Caco-2 (cell line): ENCODE measurements around the gene INPP5D. TPM values are rescaled to one million over a fixed set of nuclear protein-coding genes. Genes with fewer than 3 reads are reported as not detected.
"Not testable (repeated sequence)": the region's sequence is repeated elsewhere in the genome, so short reads cannot be mapped to it uniquely, and the experiment has no call there.

Source experiments
- BruUV-seq: library from RNA; stranded (reverse); fragments of 400-500 nt; replicated peaks from 2 replicates; lab custom pipeline; 2021; lab: Mats Ljungman, UMichigan
- CTCF ChIA-PET: fragments of 300-600 bp; sonication (Branson Sonifier 250); formaldehyde crosslinking; loops from one replicate; lab custom pipeline; 2022; ENCODE audit warnings: antibody characterized with exemption; lab: Charles Lee
- POLR2A ChIA-PET: fragments of 300-600 bp; sonication (Branson Sonifier 250); formaldehyde crosslinking; loops from one replicate; lab custom pipeline; 2022; ENCODE audit warnings: antibody characterized with exemption; lab: Charles Lee
- DNase-seq, 2 experiments: peaks; one replicate each; pipeline versions ENCODE4 v3.0.0 to v3.0.0-alpha.2; 2020 to 2022
- H3K27me3 ChIP-seq: replicated peaks from 2 replicates; pipeline ENCODE4 v1.6.0; 2011; ENCODE audit warnings: low read length; ENCODE audit not compliant: control insufficient read depth, insufficient read depth
- H3K36me3 ChIP-seq: 2 replicates; pipeline ENCODE4 v1.5.1; 2011; ENCODE audit warnings: low read length; ENCODE audit not compliant: control insufficient read depth, insufficient read depth
- H3K4me1 ChIP-seq: fragments of 250-450 bp; sonication (Bioruptor Pico); 2 replicates; pipeline ENCODE4 v1.5.1; 2020; ENCODE audit warnings: mild to moderate bottlenecking
- H3K4me3 ChIP-seq: 2 replicates; pipeline ENCODE4 v1.5.1; 2011; ENCODE audit warnings: low read depth, mild to moderate bottlenecking, control low read depth, low read length
- H3K9me3 ChIP-seq: fragments of 250-450 bp; sonication (Bioruptor Pico); 2 replicates; pipeline ENCODE4 v1.5.1; 2020; ENCODE audit warnings: mild to moderate bottlenecking, moderate library complexity
- H3K27ac Mint-ChIP-seq: one replicate; pipeline ENCODE4 v1.8.0; 2022; ENCODE audit warnings: mixed read lengths; ENCODE audit not compliant: unreplicated experiment
- H3K27me3 Mint-ChIP-seq: one replicate; pipeline ENCODE4 v1.8.0; 2022; ENCODE audit warnings: mixed read lengths; ENCODE audit not compliant: insufficient read depth, unreplicated experiment
- H3K36me3 Mint-ChIP-seq: one replicate; pipeline ENCODE4 v1.8.0; 2022; ENCODE audit warnings: mild to moderate bottlenecking, mixed read lengths; ENCODE audit not compliant: insufficient read depth, unreplicated experiment
- H3K4me1 Mint-ChIP-seq: one replicate; pipeline ENCODE4 v1.8.0; 2022; ENCODE audit warnings: low read depth, mixed read lengths; ENCODE audit not compliant: unreplicated experiment
- H3K4me3 Mint-ChIP-seq: one replicate; pipeline ENCODE4 v1.8.0; 2022; ENCODE audit warnings: mild to moderate bottlenecking, moderate library complexity, mixed read lengths; ENCODE audit not compliant: unreplicated experiment
- H3K9me3 Mint-ChIP-seq: one replicate; pipeline ENCODE4 v1.8.0; 2022; ENCODE audit warnings: mixed read lengths; ENCODE audit not compliant: unreplicated experiment
- intact Hi-C: fragments of 100-400 bp; cut with micrococcal nuclease; formaldehyde crosslinking; loops from one replicate; pipeline ENCODE4 v1.10.0; 2022; ENCODE audit not compliant: unreplicated experiment
- total RNA-seq: library from RNA; stranded (reverse); gene quantifications from 2 replicates; pipeline ENCODE4 v1.2.3, GENCODE V29; 2022
- TF ChIP-seq, protein P1 (sequence below), 2 experiments: fragments of 200-600 bp in 1 of 2; IDR thresholded peaks; 1 replicate in 1 of 2; 2 replicates in 1 of 2; pipeline versions ENCODE4 v1.5.1 to v1.8.0; 2011 to 2022; ENCODE audit warnings: antibody characterized with exemption in 1 of 2, control low read depth in 1 of 2, inconsistent platforms in 1 of 2, low read depth in 1 of 2, low read length in 1 of 2, mild to moderate bottlenecking in 1 of 2, moderate library complexity in 1 of 2; ENCODE audit not compliant: insufficient read depth in 1 of 2, severe bottlenecking in 1 of 2, unreplicated experiment in 1 of 2

INPP5D gene
- total RNA-seq, 1 experiment from 2014 or later = not detected

DNA sequence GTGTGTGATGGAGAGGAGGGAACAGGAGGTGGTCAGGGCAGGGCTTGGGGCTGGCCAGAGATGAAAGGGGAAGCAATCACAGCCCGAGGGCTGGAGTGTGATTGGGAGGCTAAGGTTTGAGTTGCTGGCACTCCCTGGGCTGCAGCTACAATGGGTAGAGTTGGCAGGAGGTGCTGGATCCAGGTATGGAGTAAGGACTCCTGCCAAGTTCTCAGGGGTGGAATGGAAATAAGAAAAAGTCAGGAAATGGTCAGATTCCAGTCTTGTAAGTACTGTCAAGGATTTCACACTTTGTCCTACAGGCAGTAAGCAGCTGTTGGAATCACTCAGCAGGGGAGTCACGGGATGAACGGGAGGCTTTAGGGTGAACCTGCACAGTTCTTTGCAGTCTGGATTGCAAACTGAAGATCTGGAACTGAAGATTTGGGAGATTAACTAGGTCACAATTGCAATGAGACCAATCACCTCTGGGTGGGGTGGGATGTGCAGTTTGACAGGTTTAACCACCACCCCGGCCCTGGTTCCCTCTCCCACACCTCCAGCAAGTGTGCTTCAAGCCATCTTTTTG lies 10.9 kb upstream of the INPP5D start:
- no peak for DNase-seq
- Mint-ChIP-seq H3K36me3 (no peaks in the 10 kb centered on the region), H3K9me3 (no peaks in the 10 kb centered on the region), H3K4me1 (peaks cover 8% of the 10 kb centered on the region), H3K27me3 (peaks cover 13% of the 10 kb centered on the region), H3K27ac (no peak overlapping the region), H3K4me3 (no peak overlapping the region)
- no TSS peak for BruUV-seq
- Histone ChIP-seq H3K9me3 (no peaks in the 10 kb centered on the region), H3K36me3 (no peaks in the 10 kb centered on the region), H3K4me1 (no peaks in the 10 kb centered on the region), H3K4me3 (no peak overlapping the region), H3K27me3 (no peaks in the 10 kb centered on the region)
- ChIA-PET CTCF (no interaction called here), POLR2A (no interaction called here)
- intact Hi-C loops = no loop called here
- TF ChIP-seq, protein P1, sequence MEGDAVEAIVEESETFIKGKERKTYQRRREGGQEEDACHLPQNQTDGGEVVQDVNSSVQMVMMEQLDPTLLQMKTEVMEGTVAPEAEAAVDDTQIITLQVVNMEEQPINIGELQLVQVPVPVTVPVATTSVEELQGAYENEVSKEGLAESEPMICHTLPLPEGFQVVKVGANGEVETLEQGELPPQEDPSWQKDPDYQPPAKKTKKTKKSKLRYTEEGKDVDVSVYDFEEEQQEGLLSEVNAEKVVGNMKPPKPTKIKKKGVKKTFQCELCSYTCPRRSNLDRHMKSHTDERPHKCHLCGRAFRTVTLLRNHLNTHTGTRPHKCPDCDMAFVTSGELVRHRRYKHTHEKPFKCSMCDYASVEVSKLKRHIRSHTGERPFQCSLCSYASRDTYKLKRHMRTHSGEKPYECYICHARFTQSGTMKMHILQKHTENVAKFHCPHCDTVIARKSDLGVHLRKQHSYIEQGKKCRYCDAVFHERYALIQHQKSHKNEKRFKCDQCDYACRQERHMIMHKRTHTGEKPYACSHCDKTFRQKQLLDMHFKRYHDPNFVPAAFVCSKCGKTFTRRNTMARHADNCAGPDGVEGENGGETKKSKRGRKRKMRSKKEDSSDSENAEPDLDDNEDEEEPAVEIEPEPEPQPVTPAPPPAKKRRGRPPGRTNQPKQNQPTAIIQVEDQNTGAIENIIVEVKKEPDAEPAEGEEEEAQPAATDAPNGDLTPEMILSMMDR (IDR thresholded peaks at IDR 0.05; ENCODE audit: insufficient read depth in 1 of 2, low read depth in 1 of 2, low read length in 1 of 2, severe bottlenecking in 1 of 2, unreplicated experiment in 1 of 2) = no peak

DNA sequence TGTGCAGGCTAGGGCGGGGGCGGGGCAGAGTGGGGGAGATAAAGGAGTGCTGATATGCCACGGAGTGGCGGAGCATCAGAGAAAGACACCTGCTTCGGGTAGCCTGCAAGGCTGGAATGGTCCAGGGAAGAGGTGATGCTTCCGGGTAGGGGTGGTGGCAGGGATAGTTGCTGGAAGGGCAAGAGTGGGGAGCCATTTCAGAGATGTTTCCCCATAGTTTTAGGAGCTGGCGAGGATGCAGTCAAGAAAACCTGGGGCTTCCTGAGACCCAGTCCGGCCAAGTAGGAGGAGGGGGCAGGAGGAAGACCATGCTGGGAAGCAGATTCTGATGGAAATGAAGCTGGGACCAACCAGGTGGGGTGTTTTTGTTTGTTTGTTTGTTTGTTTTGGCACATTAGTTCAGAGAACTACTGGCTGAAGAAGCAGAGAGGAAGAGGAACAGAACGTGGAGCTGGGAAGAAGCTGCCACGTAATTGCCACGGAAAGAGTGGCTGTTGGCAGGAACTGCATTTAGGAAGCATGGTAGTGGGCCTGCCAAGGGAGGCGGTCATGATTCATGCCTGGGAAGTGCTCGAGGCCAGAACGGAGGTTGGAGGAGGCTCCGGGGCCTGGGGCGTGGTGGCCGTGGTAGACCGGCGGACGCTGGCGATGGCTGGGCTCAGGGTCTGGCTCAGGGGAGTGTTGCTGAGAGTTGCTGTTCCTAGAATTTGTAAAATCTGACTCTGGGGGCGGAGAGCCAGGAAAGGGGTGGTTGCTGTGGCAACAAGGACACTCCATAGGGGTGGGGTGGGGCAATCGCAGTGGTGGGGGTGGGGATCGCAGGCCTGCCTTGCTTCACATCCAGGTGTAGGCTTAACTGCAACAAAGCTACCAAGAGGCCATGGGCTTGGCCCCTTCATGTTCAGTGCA lies 8.6 kb upstream of the INPP5D start:
- Histone ChIP-seq H3K4me1 (no peaks in the 10 kb centered on the region), H3K36me3 (no peaks in the 10 kb centered on the region), H3K4me3 (no peak overlapping the region), H3K27me3 (no peaks in the 10 kb centered on the region), H3K9me3 (no peaks in the 10 kb centered on the region)
- no peaks in the 10 kb centered on the region for H3K36me3 Mint-ChIP-seq
- BruUV-seq = no TSS peak
- no peak overlapping the region for H3K27ac Mint-ChIP-seq
- peaks cover 8% of the 10 kb centered on the region for H3K4me1 Mint-ChIP-seq
- TF ChIP-seq, protein P1 (IDR thresholded peaks at IDR 0.05; ENCODE audit: insufficient read depth in 1 of 2, low read depth in 1 of 2, low read length in 1 of 2, severe bottlenecking in 1 of 2, unreplicated experiment in 1 of 2) = no peak
- intact Hi-C loops = no loop called here
- ChIA-PET POLR2A (no interaction called here), CTCF (no interaction called here)
- no peak overlapping the region for H3K4me3 Mint-ChIP-seq
- peaks cover 15% of the 10 kb centered on the region for H3K27me3 Mint-ChIP-seq
- H3K9me3 Mint-ChIP-seq = no peaks in the 10 kb centered on the region
- no peak for DNase-seq

DNA sequence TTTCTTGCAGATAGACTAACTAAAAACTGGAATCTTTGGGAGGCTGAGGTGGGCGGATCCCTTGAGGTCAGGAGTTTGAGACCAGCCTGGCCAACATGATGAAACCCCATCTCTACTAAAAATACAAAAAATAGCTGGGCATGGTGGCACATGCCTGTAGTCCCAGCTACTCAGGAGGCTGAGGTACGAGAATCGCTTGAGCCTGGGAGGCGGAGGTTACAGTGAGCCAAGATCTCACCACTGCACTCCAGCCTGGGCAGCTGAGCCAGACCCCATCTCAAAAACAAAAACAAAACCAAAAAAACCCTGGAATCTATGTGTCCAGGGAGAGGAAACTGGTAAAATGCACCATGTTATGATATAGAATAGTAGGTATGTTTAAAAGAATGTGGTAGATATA lies 7.6 kb upstream of the INPP5D start:
- peaks cover 15% of the 10 kb centered on the region for H3K27me3 Mint-ChIP-seq
- H3K4me1 Mint-ChIP-seq, POLR2A ChIA-PET, H3K27me3 ChIP-seq, H3K9me3 Mint-ChIP-seq, intact Hi-C loops, H3K36me3 ChIP-seq, H3K4me3 Mint-ChIP-seq, CTCF ChIA-PET, H3K36me3 Mint-ChIP-seq, H3K4me3 ChIP-seq, H3K4me1 ChIP-seq, DNase-seq, BruUV-seq, H3K9me3 ChIP-seq, H3K27ac Mint-ChIP-seq: not testable (repeated sequence)
